ENCODE data around the gene PER1.

Gene PER1

DNA sequence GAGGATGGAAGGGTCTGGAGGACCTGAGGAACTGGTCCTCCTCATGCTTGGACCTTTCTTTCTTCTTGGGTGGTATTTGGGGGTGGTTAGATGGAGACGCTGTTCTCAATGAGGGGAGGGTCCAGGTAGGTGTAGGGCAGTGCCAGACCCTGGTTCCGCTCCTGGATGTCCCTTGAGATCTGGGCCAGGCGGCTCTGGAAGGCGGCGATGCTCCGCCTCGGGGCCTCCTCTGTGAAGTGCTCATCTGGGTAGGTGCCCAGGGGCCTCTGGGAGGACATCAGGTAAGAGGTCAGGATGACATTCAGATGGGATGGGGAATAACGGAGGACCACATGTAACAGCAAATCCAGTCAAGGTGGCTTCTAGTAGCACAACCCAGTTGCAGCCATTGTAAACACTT lies 55.7 kb downstream of the PER1 start:
- no peak for DNase-seq (ENCODE audit: low read depth in 2 of 2)

DNA sequence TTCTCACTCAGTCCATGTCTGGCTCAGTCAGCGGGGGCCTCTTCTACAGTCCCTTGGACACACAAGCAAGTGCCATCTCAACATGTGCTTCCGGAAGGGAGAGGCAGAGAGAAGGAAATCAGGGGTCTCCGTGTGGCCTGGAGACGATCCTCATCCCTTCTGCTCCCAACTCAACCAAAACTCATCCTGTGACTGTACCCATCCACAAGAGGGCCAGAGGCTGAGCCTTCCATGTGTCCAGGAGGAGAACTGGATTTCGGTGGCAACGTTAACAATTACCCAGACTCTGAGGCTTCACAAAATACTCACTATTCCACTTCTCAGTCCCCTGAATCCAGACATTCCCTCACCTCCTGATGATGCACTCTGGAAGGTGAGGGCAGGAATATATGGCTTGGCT lies 56.8 kb downstream of the PER1 start:
- DNase-seq (ENCODE audit: low read depth in 2 of 2): no peak

DNA sequence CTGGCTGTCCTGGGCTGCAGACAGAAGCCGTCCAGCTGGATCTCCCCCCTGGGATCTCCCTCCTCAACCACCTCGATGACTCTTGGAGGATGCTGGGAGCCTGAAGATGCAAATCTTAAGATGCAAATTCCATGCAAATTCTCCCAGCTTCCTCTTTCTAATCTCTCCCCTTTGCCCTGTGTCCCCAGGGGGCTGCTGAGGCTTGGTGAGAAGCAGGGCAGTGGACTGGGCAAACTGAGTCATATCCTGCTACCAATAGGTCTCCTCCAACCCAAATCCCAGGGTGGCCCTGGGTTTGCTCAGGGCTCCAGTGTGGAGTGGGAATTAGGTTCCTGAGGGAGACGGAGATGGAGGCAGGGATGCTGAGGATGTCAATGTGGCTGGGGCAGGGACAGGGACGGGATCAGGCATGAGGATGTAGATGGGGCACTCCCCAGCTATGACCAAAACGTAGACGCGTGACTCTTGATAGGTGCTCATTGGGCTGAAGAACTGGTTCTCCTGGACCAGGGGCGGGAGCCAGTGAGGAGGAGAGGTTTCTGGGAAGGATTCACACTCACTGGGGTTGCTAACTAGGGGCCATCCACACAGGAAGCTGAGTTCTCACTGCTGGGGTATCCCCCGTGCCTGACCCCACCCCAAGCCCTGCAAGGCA lies 61.0 kb downstream of the PER1 start:
- DNase-seq (ENCODE audit: low read depth in 2 of 2): no peak
